Right ventricle myocardium superior (tissue), 1 donor: ENCODE results near the gene MSI1. TPM values are rescaled to one million over a fixed set of nuclear protein-coding genes. Genes with fewer than 3 reads are reported as not detected.

ENCODE experiments used
- total RNA-seq: library from RNA; stranded (reverse); fragmentation: NEBNext Ultra II Directional; extraction: Animal tissue kit (Norgen Biotek cat#: 25700); gene quantifications from one replicate; pipeline ENCODE4 v1.2.1, GENCODE V29; 2021
- donor health status: DM: no; HTN: yes; CAD: no; lungs with severe emphysema.

Gene MSI1
- total RNA-seq, 1 donor from 2014 or later: 5.4 TPM

Other genes with a start within 250 kb of the MSI1 start
- gene GCN1, start 174.4 kb downstream of the MSI1 start, total RNA-seq: 30.5 TPM
- 693 TPM for gene RPLP0, start 168.1 kb downstream of the MSI1 start, total RNA-seq
- gene PXN, start 103.4 kb downstream of the MSI1 start, total RNA-seq: 47.1 TPM
- gene RNU4-2, start 77.3 kb downstream of the MSI1 start, total RNA-seq: 41,112 TPM
- gene RNU4-1, start 75.9 kb downstream of the MSI1 start, total RNA-seq: 3,793 TPM
- gene SIRT4, start 66.8 kb downstream of the MSI1 start, total RNA-seq: 8.6 TPM
- gene PLA2G1B, start 41.4 kb downstream of the MSI1 start, total RNA-seq: not detected
- 119 TPM for gene COX6A1, start 68.9 kb upstream of the MSI1 start, total RNA-seq
- 15.1 TPM for gene TRIAP1, start 77.2 kb upstream of the MSI1 start, total RNA-seq
- 13.0 TPM for gene GATC, start 77.3 kb upstream of the MSI1 start, total RNA-seq
- 38.9 TPM for gene SRSF9, start 100.6 kb upstream of the MSI1 start, total RNA-seq
- 154 TPM for gene DYNLL1, start 126.9 kb upstream of the MSI1 start, total RNA-seq
- gene COQ5, start 160.0 kb upstream of the MSI1 start, total RNA-seq: 44.0 TPM
- gene RNF10, start 165.2 kb upstream of the MSI1 start, total RNA-seq: 242 TPM
- gene POP5, start 212.2 kb upstream of the MSI1 start, total RNA-seq: 40.9 TPM